PC-3 (cell line): ENCODE measurements around the gene TUBG2.

Source experiments
- EZH2 ChIP-seq: fragments of 300-600 bp; sonication (generic); IDR thresholded peaks from one replicate; pipeline ENCODE4 v1.6.1; 2017; ENCODE audit warnings: antibody characterized with exemption, mild to moderate bottlenecking, low read length; ENCODE audit not compliant: unreplicated experiment
- EZH2phosphoT487 ChIP-seq: fragments of 300-600 bp; sonication (generic); IDR thresholded peaks from 2 replicates; pipeline ENCODE4 v1.6.1; 2018; ENCODE audit warnings: mild to moderate bottlenecking, antibody characterized with exemption, low read length, borderline replicate concordance
- TF ChIP-seq, protein P1 (sequence below): fragments of 300-600 bp; sonication (generic); conservative IDR thresholded peaks from 2 replicates; pipeline ENCODE4 v1.5.1; 2017; ENCODE audit warnings: antibody characterized with exemption, low read depth, mild to moderate bottlenecking, low read length

DNA sequence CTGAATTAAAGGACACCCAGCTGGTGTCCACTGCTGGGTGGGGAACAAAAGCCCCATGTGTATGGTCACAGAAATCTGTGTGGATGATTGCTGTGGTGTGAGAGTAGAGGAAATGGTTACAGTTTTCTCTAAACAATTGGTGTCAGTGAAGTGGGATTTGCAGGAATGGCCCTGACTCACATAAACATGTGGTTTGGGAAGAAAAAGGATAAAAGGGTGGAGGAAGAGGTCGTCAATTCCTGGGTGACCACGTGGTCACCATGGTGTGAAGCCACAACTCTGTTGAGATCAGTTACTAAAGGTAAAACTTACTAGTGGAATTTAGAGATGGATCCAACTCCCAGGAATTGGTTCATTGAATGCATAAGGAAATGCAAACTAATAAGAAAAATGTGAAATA lies 3.6 kb upstream of the TUBG2 start:
- TF ChIP-seq, protein P1, sequence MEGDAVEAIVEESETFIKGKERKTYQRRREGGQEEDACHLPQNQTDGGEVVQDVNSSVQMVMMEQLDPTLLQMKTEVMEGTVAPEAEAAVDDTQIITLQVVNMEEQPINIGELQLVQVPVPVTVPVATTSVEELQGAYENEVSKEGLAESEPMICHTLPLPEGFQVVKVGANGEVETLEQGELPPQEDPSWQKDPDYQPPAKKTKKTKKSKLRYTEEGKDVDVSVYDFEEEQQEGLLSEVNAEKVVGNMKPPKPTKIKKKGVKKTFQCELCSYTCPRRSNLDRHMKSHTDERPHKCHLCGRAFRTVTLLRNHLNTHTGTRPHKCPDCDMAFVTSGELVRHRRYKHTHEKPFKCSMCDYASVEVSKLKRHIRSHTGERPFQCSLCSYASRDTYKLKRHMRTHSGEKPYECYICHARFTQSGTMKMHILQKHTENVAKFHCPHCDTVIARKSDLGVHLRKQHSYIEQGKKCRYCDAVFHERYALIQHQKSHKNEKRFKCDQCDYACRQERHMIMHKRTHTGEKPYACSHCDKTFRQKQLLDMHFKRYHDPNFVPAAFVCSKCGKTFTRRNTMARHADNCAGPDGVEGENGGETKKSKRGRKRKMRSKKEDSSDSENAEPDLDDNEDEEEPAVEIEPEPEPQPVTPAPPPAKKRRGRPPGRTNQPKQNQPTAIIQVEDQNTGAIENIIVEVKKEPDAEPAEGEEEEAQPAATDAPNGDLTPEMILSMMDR: no peak
- TF ChIP-seq EZH2phosphoT487 (no peak), EZH2 (no peak)
